LNCaP clone FGC (cell line): ENCODE data around the gene TRIM61.

ENCODE experiments used
- DNase-seq: peaks from one replicate; pipeline ENCODE4 v3.0.0-alpha.2; 2011; ENCODE audit warnings: low read depth
- H3K4me3 ChIP-seq: 2 replicates; pipeline ENCODE4 v1.5.1; 2011; ENCODE audit warnings: mild to moderate bottlenecking, low read depth, low read length, control low read depth
- TF ChIP-seq, protein P1 (sequence below): IDR thresholded peaks from 2 replicates; pipeline ENCODE4 v1.5.1; 2012; ENCODE audit warnings: mild to moderate bottlenecking; ENCODE audit not compliant: control insufficient read depth, insufficient read depth; ENCODE audit errors: extremely low read depth

Gene TRIM61

GRCh38 chr4:164918956-164919355 lies 58.5 kb downstream of the TRIM61 start:
- H3K4me3 ChIP-seq, result no peak overlapping the region

More at GRCh38 chr4:164918956-164919355, 58.5 kb downstream of the TRIM61 start:
- TF ChIP-seq, protein P1, sequence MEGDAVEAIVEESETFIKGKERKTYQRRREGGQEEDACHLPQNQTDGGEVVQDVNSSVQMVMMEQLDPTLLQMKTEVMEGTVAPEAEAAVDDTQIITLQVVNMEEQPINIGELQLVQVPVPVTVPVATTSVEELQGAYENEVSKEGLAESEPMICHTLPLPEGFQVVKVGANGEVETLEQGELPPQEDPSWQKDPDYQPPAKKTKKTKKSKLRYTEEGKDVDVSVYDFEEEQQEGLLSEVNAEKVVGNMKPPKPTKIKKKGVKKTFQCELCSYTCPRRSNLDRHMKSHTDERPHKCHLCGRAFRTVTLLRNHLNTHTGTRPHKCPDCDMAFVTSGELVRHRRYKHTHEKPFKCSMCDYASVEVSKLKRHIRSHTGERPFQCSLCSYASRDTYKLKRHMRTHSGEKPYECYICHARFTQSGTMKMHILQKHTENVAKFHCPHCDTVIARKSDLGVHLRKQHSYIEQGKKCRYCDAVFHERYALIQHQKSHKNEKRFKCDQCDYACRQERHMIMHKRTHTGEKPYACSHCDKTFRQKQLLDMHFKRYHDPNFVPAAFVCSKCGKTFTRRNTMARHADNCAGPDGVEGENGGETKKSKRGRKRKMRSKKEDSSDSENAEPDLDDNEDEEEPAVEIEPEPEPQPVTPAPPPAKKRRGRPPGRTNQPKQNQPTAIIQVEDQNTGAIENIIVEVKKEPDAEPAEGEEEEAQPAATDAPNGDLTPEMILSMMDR, result no peak
- no peak for DNase-seq
